WTC11 (cell line): ENCODE results near the gene ARHGAP6. TPM values are rescaled to one million over a fixed set of nuclear protein-coding genes. Genes with fewer than 3 reads are reported as not detected.

Source experiments
- ATAC-seq: fragments of 200-7000 bp; cut with Tn5 transposase; 2 replicates; pipeline ENCODE4 v1.10.0; 2021; ENCODE audit warnings: mild to moderate bottlenecking, moderate library complexity
- CTCF ChIA-PET: fragments of 300-600 bp; sonication (Branson Sonifier 250); formaldehyde crosslinking; loops from one replicate; lab custom pipeline; 2021; ENCODE audit warnings: antibody characterized with exemption; lab: Charles Lee
- POLR2A ChIA-PET: fragments of 350-600 bp; sonication (Branson Sonifier 250); formaldehyde crosslinking; loops from one replicate; lab custom pipeline; 2021; ENCODE audit warnings: antibody characterized with exemption; lab: Charles Lee
- DNase-seq: peaks from one replicate; pipeline ENCODE4 v3.0.0; 2021; ENCODE audit warnings: low spot score
- H3K27ac Mint-ChIP-seq: 2 replicates; pipeline ENCODE4 v1.8.0; 2021; ENCODE audit warnings: mixed read lengths
- H3K27me3 Mint-ChIP-seq: 2 replicates; pipeline ENCODE4 v1.8.0; 2021; ENCODE audit warnings: low read depth, mild to moderate bottlenecking, moderate library complexity, mixed read lengths
- H3K36me3 Mint-ChIP-seq: 2 replicates; pipeline ENCODE4 v1.8.0; 2021; ENCODE audit warnings: mixed read lengths
- H3K4me1 Mint-ChIP-seq: 2 replicates; pipeline ENCODE4 v1.8.0; 2022; ENCODE audit warnings: mixed read lengths
- H3K4me3 Mint-ChIP-seq: 2 replicates; pipeline ENCODE4 v1.8.0; 2021; ENCODE audit warnings: mild to moderate bottlenecking, moderate library complexity, mixed read lengths
- H3K9me3 Mint-ChIP-seq: 2 replicates; pipeline ENCODE4 v1.8.0; 2021; ENCODE audit warnings: mixed read lengths
- CBFB ChIP-seq: sonication (generic); formaldehyde crosslinking; IDR thresholded peaks from 2 replicates; pipeline ENCODE4 v1.8.1; 2022; ENCODE audit warnings: mild to moderate bottlenecking, low read depth, missing genetic modification reagents
- ETV6 ChIP-seq: sonication (generic); formaldehyde crosslinking; IDR thresholded peaks from 2 replicates; pipeline ENCODE4 v1.8.1; 2022; ENCODE audit warnings: mild to moderate bottlenecking, missing genetic modification reagents
- FOXK1 ChIP-seq: sonication (generic); formaldehyde crosslinking; IDR thresholded peaks from 2 replicates; pipeline ENCODE4 v1.8.0; 2022; ENCODE audit warnings: mild to moderate bottlenecking, moderate library complexity, missing genetic modification reagents
- HMGA2 ChIP-seq: fragments of 250-450 bp; sonication (Bioruptor Pico); IDR thresholded peaks from 2 replicates; pipeline ENCODE4 v1.4.0; 2021; ENCODE audit warnings: mild to moderate bottlenecking, moderate library complexity
- JAZF1 ChIP-seq: fragments of 250-450 bp; sonication (Bioruptor Pico); IDR thresholded peaks from 2 replicates; pipeline ENCODE4 v1.9.0; 2021; ENCODE audit warnings: moderate library complexity, mild to moderate bottlenecking, inconsistent platforms
- MXD4 ChIP-seq: fragments of 250-450 bp; sonication (Bioruptor Pico); IDR thresholded peaks from 2 replicates; pipeline ENCODE4 v1.8.0; 2021; ENCODE audit warnings: mild to moderate bottlenecking, moderate library complexity, borderline replicate concordance
- NR1H2 ChIP-seq: sonication (generic); formaldehyde crosslinking; IDR thresholded peaks from 2 replicates; pipeline ENCODE4 v1.9.0; 2021; ENCODE audit warnings: mild to moderate bottlenecking, moderate library complexity, missing genetic modification reagents
- SMAD4 ChIP-seq: sonication (generic); formaldehyde crosslinking; IDR thresholded peaks from 2 replicates; pipeline ENCODE4 v1.8.0; 2022; ENCODE audit warnings: mild to moderate bottlenecking, missing genetic modification reagents
- SOX15 ChIP-seq: fragments of 250-450 bp; sonication (Bioruptor Pico); IDR thresholded peaks from 2 replicates; pipeline ENCODE4 v1.9.0; 2021; ENCODE audit warnings: mild to moderate bottlenecking
- TEAD4 ChIP-seq: sonication (generic); formaldehyde crosslinking; IDR thresholded peaks from 2 replicates; pipeline ENCODE4 v1.8.0; 2022; ENCODE audit warnings: mild to moderate bottlenecking, missing genetic modification reagents
- TP53 ChIP-seq: sonication (generic); formaldehyde crosslinking; IDR thresholded peaks from 2 replicates; pipeline ENCODE4 v1.8.1; 2023; ENCODE audit warnings: mild to moderate bottlenecking, missing genetic modification reagents
- ZNF138 ChIP-seq: sonication (generic); formaldehyde crosslinking; conservative IDR thresholded peaks from 2 replicates; pipeline ENCODE4 v1.8.1; 2022; ENCODE audit warnings: mild to moderate bottlenecking, moderate library complexity, missing genetic modification reagents
- total RNA-seq: library from RNA; stranded (reverse); gene quantifications from 3 replicates; pipeline ENCODE4 v1.2.3, GENCODE V29; 2021
- TF ChIP-seq, protein P1 (sequence below): sonication (generic); formaldehyde crosslinking; IDR thresholded peaks from 2 replicates; pipeline ENCODE4 v1.8.1; 2022; ENCODE audit warnings: low read depth, mild to moderate bottlenecking, moderate library complexity, missing genetic modification reagents, borderline replicate concordance
- TF ChIP-seq, protein P2 (sequence below): sonication (generic); formaldehyde crosslinking; IDR thresholded peaks from 2 replicates; pipeline ENCODE4 v1.8.1; 2023; ENCODE audit warnings: mild to moderate bottlenecking, missing genetic modification reagents
- TF ChIP-seq, protein P3 (sequence below): sonication (generic); formaldehyde crosslinking; IDR thresholded peaks from 2 replicates; pipeline ENCODE4 v1.8.0; 2022; ENCODE audit warnings: mild to moderate bottlenecking, missing genetic modification reagents
- TF ChIP-seq, protein P4 (sequence below): sonication (generic); formaldehyde crosslinking; IDR thresholded peaks from 2 replicates; pipeline ENCODE4 v1.8.1; 2022; ENCODE audit warnings: low read depth, missing genetic modification reagents, borderline replicate concordance
- TF ChIP-seq, protein P5 (sequence below): fragments of 250-450 bp; sonication (Bioruptor Pico); conservative IDR thresholded peaks from 2 replicates; pipeline ENCODE4 v1.9.0; 2021; ENCODE audit warnings: mild to moderate bottlenecking
- TF ChIP-seq, protein P6 (sequence below): sonication (generic); formaldehyde crosslinking; conservative IDR thresholded peaks from 2 replicates; pipeline ENCODE4 v1.8.1; 2022; ENCODE audit warnings: mild to moderate bottlenecking, missing genetic modification reagents
- TF ChIP-seq, protein P7 (sequence below): fragments of 250-450 bp; sonication (Bioruptor Pico); IDR thresholded peaks from 2 replicates; pipeline ENCODE4 v1.9.0; 2021; ENCODE audit warnings: moderate library complexity, mild to moderate bottlenecking, inconsistent platforms, borderline replicate concordance

The ARHGAP6 gene
- total RNA-seq, 1 experiment from 2014 or later: 1.0 TPM

DNA sequence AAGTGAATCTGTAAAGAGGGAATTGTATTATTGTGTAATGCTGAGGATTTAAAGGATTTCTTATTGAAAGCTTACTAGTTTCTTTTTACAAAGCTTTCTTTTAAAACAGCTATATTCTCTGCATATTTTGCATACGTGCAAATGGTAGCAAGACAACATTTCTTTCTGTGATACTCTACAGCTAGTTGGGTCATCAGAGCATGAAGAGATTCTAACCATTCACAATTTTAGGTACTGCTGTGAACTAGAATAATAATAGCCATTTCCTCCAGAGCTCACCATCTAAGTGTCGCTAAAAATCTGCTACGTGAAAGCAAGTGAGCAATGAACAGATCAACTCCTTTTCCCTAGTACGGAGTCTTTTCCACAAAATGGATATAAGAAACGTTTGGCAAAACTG, 37.3 kb downstream of the ARHGAP6 start:
- TF ChIP-seq, protein P1, sequence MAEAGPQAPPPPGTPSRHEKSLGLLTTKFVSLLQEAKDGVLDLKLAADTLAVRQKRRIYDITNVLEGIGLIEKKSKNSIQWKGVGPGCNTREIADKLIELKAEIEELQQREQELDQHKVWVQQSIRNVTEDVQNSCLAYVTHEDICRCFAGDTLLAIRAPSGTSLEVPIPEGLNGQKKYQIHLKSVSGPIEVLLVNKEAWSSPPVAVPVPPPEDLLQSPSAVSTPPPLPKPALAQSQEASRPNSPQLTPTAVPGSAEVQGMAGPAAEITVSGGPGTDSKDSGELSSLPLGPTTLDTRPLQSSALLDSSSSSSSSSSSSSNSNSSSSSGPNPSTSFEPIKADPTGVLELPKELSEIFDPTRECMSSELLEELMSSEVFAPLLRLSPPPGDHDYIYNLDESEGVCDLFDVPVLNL (CRISPR knock-in tag): no peak
- H3K27ac Mint-ChIP-seq: no peak overlapping the region
- ATAC-seq (no peak), DNase-seq (no peak)
- H3K9me3 Mint-ChIP-seq: peaks cover 15% of the 10 kb centered on the region
- H3K36me3 Mint-ChIP-seq: no peaks in the 10 kb centered on the region
- CTCF ChIA-PET: no interaction called here
- POLR2A ChIA-PET: no interaction called here
- H3K4me1 Mint-ChIP-seq: no peaks in the 10 kb centered on the region
- H3K27me3 Mint-ChIP-seq: no peaks in the 10 kb centered on the region
- no peak overlapping the region for H3K4me3 Mint-ChIP-seq

DNA sequence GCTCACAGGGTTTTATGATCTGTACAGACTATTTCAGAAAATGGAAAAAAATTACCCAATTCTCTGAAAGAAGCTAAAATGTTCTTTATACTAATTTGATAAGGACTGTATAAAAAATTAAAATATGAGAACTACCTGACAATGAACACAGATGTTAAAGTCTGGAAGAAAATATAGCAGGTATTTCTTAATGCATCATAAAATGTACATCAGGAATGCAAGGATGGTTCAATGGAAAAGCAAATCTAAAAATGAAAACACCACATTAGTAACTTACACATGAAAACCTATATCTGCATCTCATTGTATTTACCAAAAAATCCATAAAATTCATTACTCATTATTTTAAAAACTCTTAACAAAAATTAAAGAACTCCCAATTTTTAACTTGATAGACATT, 39.4 kb downstream of the ARHGAP6 start:
- TF ChIP-seq FOXK1 (CRISPR knock-in tag) (no peak), HMGA2 (CRISPR knock-in tag) (no peak), NR1H2 (CRISPR knock-in tag) (no peak), SOX15 (no peak), ETV6 (CRISPR knock-in tag) (no peak), TP53 (CRISPR knock-in tag) (no peak), CBFB (CRISPR knock-in tag) (no peak), JAZF1 (CRISPR knock-in tag) (no peak), TEAD4 (CRISPR knock-in tag) (no peak), SMAD4 (CRISPR knock-in tag) (no peak), MXD4 (no peak), ZNF138 (CRISPR knock-in tag) (no peak)
- TF ChIP-seq, protein P2, sequence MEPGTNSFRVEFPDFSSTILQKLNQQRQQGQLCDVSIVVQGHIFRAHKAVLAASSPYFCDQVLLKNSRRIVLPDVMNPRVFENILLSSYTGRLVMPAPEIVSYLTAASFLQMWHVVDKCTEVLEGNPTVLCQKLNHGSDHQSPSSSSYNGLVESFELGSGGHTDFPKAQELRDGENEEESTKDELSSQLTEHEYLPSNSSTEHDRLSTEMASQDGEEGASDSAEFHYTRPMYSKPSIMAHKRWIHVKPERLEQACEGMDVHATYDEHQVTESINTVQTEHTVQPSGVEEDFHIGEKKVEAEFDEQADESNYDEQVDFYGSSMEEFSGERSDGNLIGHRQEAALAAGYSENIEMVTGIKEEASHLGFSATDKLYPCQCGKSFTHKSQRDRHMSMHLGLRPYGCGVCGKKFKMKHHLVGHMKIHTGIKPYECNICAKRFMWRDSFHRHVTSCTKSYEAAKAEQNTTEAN (CRISPR knock-in tag): no peak
- TF ChIP-seq, protein P3, sequence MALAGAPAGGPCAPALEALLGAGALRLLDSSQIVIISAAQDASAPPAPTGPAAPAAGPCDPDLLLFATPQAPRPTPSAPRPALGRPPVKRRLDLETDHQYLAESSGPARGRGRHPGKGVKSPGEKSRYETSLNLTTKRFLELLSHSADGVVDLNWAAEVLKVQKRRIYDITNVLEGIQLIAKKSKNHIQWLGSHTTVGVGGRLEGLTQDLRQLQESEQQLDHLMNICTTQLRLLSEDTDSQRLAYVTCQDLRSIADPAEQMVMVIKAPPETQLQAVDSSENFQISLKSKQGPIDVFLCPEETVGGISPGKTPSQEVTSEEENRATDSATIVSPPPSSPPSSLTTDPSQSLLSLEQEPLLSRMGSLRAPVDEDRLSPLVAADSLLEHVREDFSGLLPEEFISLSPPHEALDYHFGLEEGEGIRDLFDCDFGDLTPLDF: no peak
- TF ChIP-seq, protein P4, sequence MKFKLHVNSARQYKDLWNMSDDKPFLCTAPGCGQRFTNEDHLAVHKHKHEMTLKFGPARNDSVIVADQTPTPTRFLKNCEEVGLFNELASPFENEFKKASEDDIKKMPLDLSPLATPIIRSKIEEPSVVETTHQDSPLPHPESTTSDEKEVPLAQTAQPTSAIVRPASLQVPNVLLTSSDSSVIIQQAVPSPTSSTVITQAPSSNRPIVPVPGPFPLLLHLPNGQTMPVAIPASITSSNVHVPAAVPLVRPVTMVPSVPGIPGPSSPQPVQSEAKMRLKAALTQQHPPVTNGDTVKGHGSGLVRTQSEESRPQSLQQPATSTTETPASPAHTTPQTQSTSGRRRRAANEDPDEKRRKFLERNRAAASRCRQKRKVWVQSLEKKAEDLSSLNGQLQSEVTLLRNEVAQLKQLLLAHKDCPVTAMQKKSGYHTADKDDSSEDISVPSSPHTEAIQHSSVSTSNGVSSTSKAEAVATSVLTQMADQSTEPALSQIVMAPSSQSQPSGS: no peak
- TF ChIP-seq, protein P5, sequence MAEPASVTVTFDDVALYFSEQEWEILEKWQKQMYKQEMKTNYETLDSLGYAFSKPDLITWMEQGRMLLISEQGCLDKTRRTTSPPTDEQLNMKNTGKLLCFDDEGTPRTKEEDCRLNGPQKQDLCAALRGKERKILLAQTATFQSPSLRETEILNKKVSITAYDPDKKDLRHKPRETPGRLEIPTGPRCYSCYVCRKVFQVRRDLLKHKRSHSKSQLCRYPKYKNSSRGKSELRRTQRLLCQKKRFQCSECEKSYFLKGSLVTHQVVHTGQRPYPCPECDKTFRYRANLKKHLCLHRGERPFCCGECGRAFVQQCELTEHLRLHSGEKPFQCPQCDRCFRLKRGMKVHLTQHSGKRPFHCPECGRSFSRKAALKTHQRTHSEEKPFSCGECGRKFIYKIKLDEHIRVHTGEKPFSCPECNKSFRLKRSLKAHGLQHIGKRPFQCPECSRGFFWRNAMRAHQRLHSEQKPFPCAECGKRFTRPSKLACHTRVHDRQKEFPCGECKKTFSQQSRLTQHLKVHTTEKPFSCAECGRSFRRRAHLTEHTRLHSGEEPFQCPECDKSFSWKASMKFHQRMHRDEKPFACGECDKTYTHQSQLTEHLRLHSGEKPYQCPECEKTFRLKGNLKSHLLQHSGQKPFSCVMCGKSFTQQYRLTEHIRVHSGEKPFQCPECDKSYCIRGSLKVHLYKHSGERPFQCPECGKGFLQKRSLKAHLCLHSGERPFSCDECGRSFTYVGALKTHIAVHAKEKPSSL: no peak
- TF ChIP-seq, protein P6, sequence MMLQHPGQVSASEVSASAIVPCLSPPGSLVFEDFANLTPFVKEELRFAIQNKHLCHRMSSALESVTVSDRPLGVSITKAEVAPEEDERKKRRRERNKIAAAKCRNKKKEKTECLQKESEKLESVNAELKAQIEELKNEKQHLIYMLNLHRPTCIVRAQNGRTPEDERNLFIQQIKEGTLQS (CRISPR knock-in tag): no peak
- TF ChIP-seq, protein P7, sequence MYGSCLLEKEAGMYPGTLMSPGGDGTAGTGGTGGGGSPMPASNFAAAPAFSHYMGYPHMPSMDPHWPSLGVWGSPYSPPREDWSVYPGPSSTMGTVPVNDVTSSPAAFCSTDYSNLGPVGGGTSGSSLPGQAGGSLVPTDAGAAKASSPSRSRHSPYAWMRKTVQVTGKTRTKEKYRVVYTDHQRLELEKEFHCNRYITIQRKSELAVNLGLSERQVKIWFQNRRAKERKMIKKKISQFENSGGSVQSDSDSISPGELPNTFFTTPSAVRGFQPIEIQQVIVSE (CRISPR knock-in tag): no peak
- H3K9me3 Mint-ChIP-seq: peaks cover 15% of the 10 kb centered on the region
- CTCF ChIA-PET: no interaction called here
- H3K27me3 Mint-ChIP-seq: no peaks in the 10 kb centered on the region; the same call in 1 of the 2 replicates
- ATAC-seq (no peak), DNase-seq (no peak)
- no peaks in the 10 kb centered on the region for H3K36me3 Mint-ChIP-seq
- no peak overlapping the region for H3K4me3 Mint-ChIP-seq
- H3K4me1 Mint-ChIP-seq: no peaks in the 10 kb centered on the region
- POLR2A ChIA-PET: no interaction called here
- no peak overlapping the region for H3K27ac Mint-ChIP-seq
